Measurements from ENCODE around the gene CRCP. TPM values are rescaled to one million over a fixed set of nuclear protein-coding genes. Genes with fewer than 3 reads are reported as not detected.

CRCP gene
- 28.9 TPM for total RNA-seq

DNA sequence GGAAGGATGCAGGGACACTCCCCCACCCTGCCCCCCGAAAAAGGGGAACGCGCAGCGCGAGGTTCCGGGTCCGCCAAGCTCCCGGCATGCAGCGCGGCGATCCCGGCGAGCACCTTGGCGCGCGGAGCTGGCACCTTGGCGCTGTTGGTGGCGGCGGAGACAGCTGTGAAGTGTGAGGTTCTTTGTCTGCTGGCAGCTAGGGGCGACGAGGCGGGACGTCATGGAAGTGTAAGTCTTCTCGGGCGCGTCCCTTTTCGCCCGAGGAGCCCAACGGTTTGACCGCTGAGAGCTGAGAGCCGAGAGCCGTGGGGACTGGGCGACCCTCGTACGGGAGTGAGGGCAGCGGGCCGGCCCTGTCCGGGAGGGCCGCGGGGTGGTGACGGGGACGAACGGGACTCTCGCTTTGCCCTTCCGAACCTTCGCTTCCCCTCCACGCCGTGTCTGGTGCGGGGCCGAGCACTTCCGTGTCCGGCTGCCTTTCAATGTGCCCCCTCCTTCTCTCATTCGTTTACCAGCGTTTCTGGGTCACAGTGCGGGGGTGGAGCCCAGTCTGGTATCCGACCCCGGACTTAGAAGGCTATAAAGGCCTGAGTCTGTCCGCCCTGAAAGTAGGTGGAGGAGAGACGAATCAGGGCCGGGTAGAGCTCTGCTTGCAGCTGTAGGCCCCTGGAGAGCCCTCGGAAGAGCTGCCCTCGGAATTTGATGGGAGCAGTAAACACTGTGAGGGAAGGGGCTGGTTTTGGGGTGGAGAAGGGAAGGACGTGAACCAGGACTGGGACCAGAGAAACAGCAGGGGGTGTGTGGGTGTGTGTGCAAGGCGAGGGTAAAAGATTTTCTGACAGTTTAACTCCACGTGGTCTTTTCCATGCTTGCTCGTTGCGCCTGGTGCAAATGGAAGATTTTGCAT, at the start of gene CRCP:
Gene CRCP (plus strand): TSS at position 105 of the 907 bp plus-strand sequence. CDS start 116 bp downstream, at position 221.

DNA sequence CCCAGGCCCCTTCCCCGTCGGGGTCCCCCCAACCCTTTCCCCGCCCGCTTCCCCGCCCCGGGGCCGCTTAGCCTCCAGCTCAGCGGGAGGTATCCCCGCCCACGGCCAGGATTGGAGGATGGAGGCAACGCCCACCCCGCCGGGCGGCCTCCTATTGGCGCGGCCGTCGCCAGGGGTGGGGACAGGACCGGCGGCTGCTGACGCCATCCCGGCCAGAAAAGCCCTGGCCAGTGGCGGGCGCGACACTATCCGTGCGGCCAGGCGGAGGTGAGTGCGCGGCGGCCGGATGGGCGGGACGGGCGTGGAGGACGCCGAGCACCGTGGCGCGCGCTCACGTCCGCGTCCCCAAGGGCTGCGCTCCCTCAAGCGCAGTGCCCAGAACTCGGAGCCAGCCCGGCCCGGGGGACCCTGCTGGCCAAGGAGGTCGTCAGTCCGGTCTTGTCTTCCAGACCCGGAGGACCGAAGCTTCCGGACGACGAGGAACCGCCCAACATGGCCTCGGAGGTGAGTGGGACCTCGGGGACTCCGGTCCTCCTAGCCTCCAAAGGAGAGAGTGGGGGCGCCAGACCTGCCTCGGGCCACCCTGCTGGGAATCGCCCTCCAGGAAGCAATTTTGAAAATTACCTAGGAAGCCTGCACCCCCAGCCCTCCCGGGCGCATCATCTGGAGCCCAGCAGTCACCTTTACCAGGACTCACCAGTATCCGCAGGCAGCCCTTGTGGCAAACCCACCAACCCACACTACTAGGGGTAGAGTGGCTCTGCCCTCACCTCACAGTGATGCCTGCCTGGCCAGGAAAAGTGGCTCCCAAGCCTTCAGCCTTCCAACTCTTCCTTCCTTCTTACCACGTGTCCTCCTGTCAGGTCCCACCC, 38.8 kb upstream of the CRCP start, which contains the start of gene ASL:
Gene ASL (plus strand): TSS at position 230 of the 872 bp plus-strand sequence. CDS start 263 bp downstream, at position 493.

Other genes starting within 250 kb of the CRCP start
- gene VKORC1L1, start 241.8 kb upstream of the CRCP start, total RNA-seq = 14.6 TPM
- 50.1 TPM for gene GUSB, start 132.6 kb upstream of the CRCP start, total RNA-seq
- 30.9 TPM for gene ASL, start 39.0 kb upstream of the CRCP start, total RNA-seq
- gene TPST1, start 90.5 kb downstream of the CRCP start, total RNA-seq = 62.7 TPM

Measured in metanephros (tissue), 1 donor.